HL-60 (cell line): ENCODE data around the gene RBM46.

Experiments used
- CTCF ChIP-seq: IDR thresholded peaks from one replicate; pipeline ENCODE4 v1.5.1; 2011; ENCODE audit warnings: low read length, control low read depth, inconsistent platforms; ENCODE audit not compliant: insufficient read depth
- GABPA ChIP-seq: IDR thresholded peaks from 2 replicates; pipeline ENCODE4 v1.6.1; 2012; ENCODE audit warnings: low read depth
- POLR2AphosphoS5 ChIP-seq: IDR thresholded peaks from 2 replicates; pipeline ENCODE4 v1.6.1; 2012; ENCODE audit warnings: low read depth
- SPI1 ChIP-seq: IDR thresholded peaks from 2 replicates; pipeline ENCODE4 v1.6.1; 2012; ENCODE audit warnings: low read depth, mild to moderate bottlenecking, borderline replicate concordance

- TF ChIP-seq CTCF (no peak), POLR2AphosphoS5 (no peak), SPI1 (no peak), GABPA (no peak)
Observed at GRCh38 chr4:154760895-154761294, 20.2 kb upstream of the RBM46 start.
